GM06990 (cell line): ENCODE measurements around the gene HOPX.

ENCODE experiments used
- DNase-seq: peaks from one replicate; pipeline ENCODE4 v3.0.0-alpha.2; 2011; ENCODE audit not compliant: insufficient read length; ENCODE audit errors: extremely low read depth
- H3K27me3 ChIP-seq: replicated peaks from 2 replicates; pipeline ENCODE4 v1.6.0; 2011; ENCODE audit warnings: low read length; ENCODE audit not compliant: control insufficient read depth, insufficient read depth
- H3K36me3 ChIP-seq: 2 replicates; pipeline ENCODE4 v1.5.1; 2011; ENCODE audit warnings: low read length; ENCODE audit not compliant: control insufficient read depth, insufficient read depth
- H3K4me3 ChIP-seq: replicated peaks from 2 replicates; pipeline ENCODE4 v1.5.1; 2011; ENCODE audit warnings: low read depth, mild to moderate bottlenecking, control low read depth, low read length
- TF ChIP-seq, protein P1 (sequence below): IDR thresholded peaks from 2 replicates; pipeline ENCODE4 v1.5.1; 2011; ENCODE audit warnings: low read length, control low read depth, mild to moderate bottlenecking, inconsistent platforms; ENCODE audit not compliant: insufficient read depth, poor library complexity, severe bottlenecking

HOPX gene

GRCh38 chr4:56686537-56687231 lies 5.6 kb upstream of the HOPX start:
- H3K4me3 ChIP-seq = no peak overlapping the region
- TF ChIP-seq, protein P1, sequence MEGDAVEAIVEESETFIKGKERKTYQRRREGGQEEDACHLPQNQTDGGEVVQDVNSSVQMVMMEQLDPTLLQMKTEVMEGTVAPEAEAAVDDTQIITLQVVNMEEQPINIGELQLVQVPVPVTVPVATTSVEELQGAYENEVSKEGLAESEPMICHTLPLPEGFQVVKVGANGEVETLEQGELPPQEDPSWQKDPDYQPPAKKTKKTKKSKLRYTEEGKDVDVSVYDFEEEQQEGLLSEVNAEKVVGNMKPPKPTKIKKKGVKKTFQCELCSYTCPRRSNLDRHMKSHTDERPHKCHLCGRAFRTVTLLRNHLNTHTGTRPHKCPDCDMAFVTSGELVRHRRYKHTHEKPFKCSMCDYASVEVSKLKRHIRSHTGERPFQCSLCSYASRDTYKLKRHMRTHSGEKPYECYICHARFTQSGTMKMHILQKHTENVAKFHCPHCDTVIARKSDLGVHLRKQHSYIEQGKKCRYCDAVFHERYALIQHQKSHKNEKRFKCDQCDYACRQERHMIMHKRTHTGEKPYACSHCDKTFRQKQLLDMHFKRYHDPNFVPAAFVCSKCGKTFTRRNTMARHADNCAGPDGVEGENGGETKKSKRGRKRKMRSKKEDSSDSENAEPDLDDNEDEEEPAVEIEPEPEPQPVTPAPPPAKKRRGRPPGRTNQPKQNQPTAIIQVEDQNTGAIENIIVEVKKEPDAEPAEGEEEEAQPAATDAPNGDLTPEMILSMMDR = no peak

DNA sequence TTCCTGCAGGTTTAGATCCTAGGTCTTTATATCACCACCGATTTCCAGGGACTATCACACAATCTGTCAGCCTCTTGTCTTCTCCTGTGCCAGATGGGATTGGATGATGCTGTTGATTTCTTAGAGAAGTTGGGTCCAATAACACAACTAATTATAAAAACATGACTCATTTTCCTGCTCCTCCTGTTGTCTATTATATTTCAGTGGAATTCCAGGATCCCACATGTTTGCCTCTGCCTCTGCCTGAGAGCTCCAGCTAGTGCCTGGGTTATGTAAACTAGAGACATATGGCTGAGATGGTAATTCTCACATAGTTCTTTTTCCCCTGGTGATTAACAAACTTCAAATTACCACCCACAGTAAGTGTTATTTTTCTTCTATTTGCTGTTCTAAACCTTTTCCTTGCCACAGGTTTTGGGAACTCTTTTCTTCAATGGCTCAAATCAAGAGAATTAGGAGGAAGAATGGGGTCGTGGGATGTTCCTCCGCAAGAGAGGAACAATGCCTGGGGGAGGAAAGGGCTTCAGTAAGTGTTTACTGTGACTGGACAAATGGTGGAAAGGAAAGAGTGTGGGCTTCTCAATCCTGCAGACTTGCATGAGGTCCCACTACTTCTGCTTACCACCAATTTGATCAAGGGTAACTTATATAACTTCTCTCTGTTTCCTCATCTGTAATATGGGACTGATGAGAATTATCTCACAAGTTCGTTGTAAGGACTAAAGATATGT lies 3.4 kb upstream of the HOPX start:
- TF ChIP-seq, protein P1 = no peak
- Histone ChIP-seq H3K4me3 (no peak overlapping the region), H3K36me3 (no peaks in the 10 kb centered on the region), H3K27me3 (no peaks in the 10 kb centered on the region; the same call in 1 of the 2 replicates)
- no peak for DNase-seq

More at GRCh38 chr4:56686537-56687231, 5.6 kb upstream of the HOPX start:
- DNase-seq = no peak
- Histone ChIP-seq H3K27me3 (no peaks in the 10 kb centered on the region; the same call in 1 of the 2 replicates), H3K36me3 (no peaks in the 10 kb centered on the region)

DNA sequence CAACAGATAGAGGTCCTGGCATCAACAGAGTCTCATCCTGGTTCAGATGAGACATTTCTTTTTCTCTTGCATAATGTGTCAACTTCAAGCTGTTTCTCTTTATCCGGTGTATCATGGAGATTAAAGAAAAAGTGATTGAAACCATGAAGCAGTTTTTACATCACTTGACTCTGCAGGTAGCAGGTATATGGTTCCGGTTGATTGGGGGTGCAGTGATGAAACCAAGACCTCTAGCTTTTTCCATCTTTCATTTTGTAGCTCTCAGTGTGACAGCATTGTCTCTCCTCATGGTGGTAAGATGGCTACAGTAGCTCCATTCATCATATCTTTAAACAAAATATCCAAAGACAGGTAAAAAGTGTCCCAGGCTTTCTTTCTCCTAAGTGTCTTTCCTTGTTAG lies 2.4 kb upstream of the HOPX start:
- TF ChIP-seq, protein P1 = no peak
- Histone ChIP-seq H3K4me3 (no peak overlapping the region), H3K36me3 (no peaks in the 10 kb centered on the region), H3K27me3 (no peaks in the 10 kb centered on the region; the same call in 1 of the 2 replicates)
- DNase-seq = no peak

DNA sequence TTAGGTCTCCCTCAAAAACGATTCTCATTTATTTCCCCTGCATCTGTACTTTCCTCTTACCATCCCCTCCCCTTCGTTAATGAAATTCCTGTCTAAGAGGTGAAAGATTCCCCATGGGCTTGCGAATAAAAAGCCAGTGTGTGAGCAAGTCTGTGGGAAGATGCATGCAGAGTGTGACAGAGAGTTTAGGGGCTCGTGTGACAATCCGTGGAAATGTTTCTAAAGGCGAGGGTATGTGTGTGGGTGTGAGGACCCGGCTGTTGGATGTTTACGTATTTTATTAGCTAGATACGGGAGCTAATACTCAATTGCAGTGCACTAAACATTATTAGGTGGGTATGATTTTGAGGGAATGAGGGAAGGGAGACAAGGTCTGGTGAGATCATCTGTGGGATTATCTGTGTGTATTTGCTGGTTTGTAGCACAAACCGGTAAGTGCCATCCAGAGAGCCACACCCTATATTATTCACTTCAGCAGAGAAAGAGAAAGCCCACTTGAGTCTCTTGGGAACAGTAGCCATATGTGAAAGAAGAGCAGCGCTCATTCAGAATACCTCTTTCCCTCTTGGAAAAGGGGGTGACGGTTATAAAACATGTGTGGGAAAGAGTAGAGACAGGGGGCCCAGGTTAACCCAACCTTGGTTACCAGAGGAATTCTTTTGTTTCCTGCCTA lies 893 bp upstream of the HOPX start:
- TF ChIP-seq, protein P1 = no peak
- H3K4me3 ChIP-seq = no peak overlapping the region
- no peaks in the 10 kb centered on the region for H3K36me3 ChIP-seq
- no peak for DNase-seq
- H3K27me3 ChIP-seq = no peaks in the 10 kb centered on the region; the same call in 1 of the 2 replicates

DNA sequence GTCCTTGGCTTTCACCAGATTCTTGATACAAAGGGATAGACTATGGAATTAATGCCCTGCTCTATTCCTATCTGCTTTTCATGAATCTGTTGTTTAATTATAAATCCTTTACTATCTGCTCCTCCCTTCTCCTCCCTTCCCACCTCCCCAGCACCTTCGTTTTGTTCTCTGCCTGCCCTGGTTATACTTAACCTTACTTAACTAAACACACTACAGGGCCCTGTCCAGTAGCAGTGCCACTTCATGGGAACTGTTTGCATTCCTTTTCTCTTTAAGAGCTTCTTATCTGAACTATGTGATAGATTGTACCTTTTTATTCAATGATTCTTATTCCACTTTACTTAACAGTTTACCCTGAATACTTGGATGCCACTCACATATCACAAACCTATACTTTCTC lies 830 bp downstream of the HOPX start:
- H3K27me3 ChIP-seq = no peaks in the 10 kb centered on the region; the same call in 1 of the 2 replicates
- DNase-seq = no peak
- H3K4me3 ChIP-seq = no peak overlapping the region
- TF ChIP-seq, protein P1 = no peak
- H3K36me3 ChIP-seq = no peaks in the 10 kb centered on the region
